H9 (cell line): Measurements from ENCODE around the gene ARHGAP10. TPM values are rescaled to one million over a fixed set of nuclear protein-coding genes. Genes with fewer than 3 reads are reported as not detected.

Source experiments
- DNase-seq: peaks from one replicate; pipeline ENCODE4 v3.0.0-alpha.2; 2017
- H2AFZ ChIP-seq: one replicate; pipeline ENCODE4 v1.6.1; 2013; ENCODE audit warnings: mild to moderate bottlenecking, low read length, control low read depth, moderate library complexity
- H2AK5ac ChIP-seq: 2 replicates; pipeline ENCODE4 v1.6.1; 2013; ENCODE audit warnings: low read length, control low read depth, mixed read lengths; ENCODE audit not compliant: insufficient read length
- H2BK120ac ChIP-seq: one replicate; pipeline ENCODE4 v1.6.1; 2013; ENCODE audit warnings: low read depth, mild to moderate bottlenecking, low read length, control low read depth, inconsistent platforms; ENCODE audit not compliant: poor library complexity, severe bottlenecking
- H2BK12ac ChIP-seq: 2 replicates; pipeline ENCODE4 v1.6.1; 2013; ENCODE audit warnings: low read length, control low read depth, mixed read lengths, low read depth; ENCODE audit not compliant: insufficient read length
- H2BK15ac ChIP-seq: 2 replicates; pipeline ENCODE4 v1.6.1; 2013; ENCODE audit warnings: low read depth, low read length, control low read depth
- H2BK20ac ChIP-seq: one replicate; pipeline ENCODE4 v1.6.1; 2013; ENCODE audit warnings: low read depth, mild to moderate bottlenecking, low read length, control low read depth, inconsistent platforms; ENCODE audit not compliant: poor library complexity, severe bottlenecking
- H2BK5ac ChIP-seq: 2 replicates; pipeline ENCODE4 v1.6.1; 2013; ENCODE audit warnings: low read length, control low read depth, mixed read lengths; ENCODE audit not compliant: insufficient read length
- H3K14ac ChIP-seq: 2 replicates; pipeline ENCODE4 v1.6.1; 2013; ENCODE audit warnings: low read length, control low read depth; ENCODE audit not compliant: insufficient read depth
- H3K18ac ChIP-seq: 2 replicates; pipeline ENCODE4 v1.6.1; 2013; ENCODE audit warnings: low read depth, mild to moderate bottlenecking, mixed read lengths, low read length, control low read depth; ENCODE audit not compliant: insufficient read length
- H3K23ac ChIP-seq: 2 replicates; pipeline ENCODE4 v1.6.1; 2013; ENCODE audit warnings: low read length, control low read depth, mixed read lengths, low read depth; ENCODE audit not compliant: insufficient read length
- H3K23me2 ChIP-seq: 2 replicates; pipeline ENCODE4 v1.6.1; 2013; ENCODE audit warnings: low read depth, mild to moderate bottlenecking, mixed read lengths, low read length, control low read depth; ENCODE audit not compliant: insufficient read length, poor library complexity, severe bottlenecking
- H3K27ac ChIP-seq: 2 replicates; pipeline ENCODE4 v1.5.1; 2013; ENCODE audit warnings: low read length, control low read depth, mixed read lengths, low read depth; ENCODE audit not compliant: insufficient read length
- H3K27me3 ChIP-seq: 2 replicates; pipeline ENCODE4 v1.6.1; 2013; ENCODE audit warnings: low read length, control low read depth, inconsistent platforms; ENCODE audit not compliant: insufficient read depth
- H3K4ac ChIP-seq: 2 replicates; pipeline ENCODE4 v1.6.1; 2013; ENCODE audit warnings: low read depth, mild to moderate bottlenecking, control low read depth, inconsistent platforms, low read length, moderate library complexity
- H3K4me1 ChIP-seq: 2 replicates; pipeline ENCODE4 v1.6.1; 2013; ENCODE audit warnings: low read length, control low read depth, inconsistent platforms; ENCODE audit not compliant: insufficient read depth
- H3K4me2 ChIP-seq: 2 replicates; pipeline ENCODE4 v1.6.1; 2013; ENCODE audit warnings: low read length, control low read depth, mixed read lengths; ENCODE audit not compliant: insufficient read length, insufficient read depth
- H3K56ac ChIP-seq: 2 replicates; pipeline ENCODE4 v1.6.1; 2013; ENCODE audit warnings: low read depth, mild to moderate bottlenecking, mixed read lengths, low read length, control low read depth; ENCODE audit not compliant: insufficient read length
- H3K79me1 ChIP-seq: 2 replicates; pipeline ENCODE4 v1.6.1; 2013; ENCODE audit warnings: low read depth, mild to moderate bottlenecking, moderate library complexity, low read length, control low read depth, inconsistent platforms; ENCODE audit not compliant: insufficient read depth, poor library complexity, severe bottlenecking
- H3K79me2 ChIP-seq: 2 replicates; pipeline ENCODE4 v1.6.1; 2013; ENCODE audit warnings: low read length, control low read depth, inconsistent platforms; ENCODE audit not compliant: insufficient read depth
- H3K9ac ChIP-seq: 2 replicates; pipeline ENCODE4 v1.6.1; 2013; ENCODE audit warnings: low read length, control low read depth, mixed read lengths; ENCODE audit not compliant: insufficient read length; ENCODE audit errors: extremely low read depth
- H3K9me3 ChIP-seq: one replicate; pipeline ENCODE4 v1.6.1; 2013; ENCODE audit warnings: low read depth, low read length, inconsistent platforms; ENCODE audit not compliant: control insufficient read depth
- H3T11ph ChIP-seq: one replicate; pipeline ENCODE4 v1.6.1; 2013; ENCODE audit warnings: mild to moderate bottlenecking, low read length, control low read depth, inconsistent platforms
- H4K20me1 ChIP-seq: one replicate; pipeline ENCODE4 v1.6.1; 2013; ENCODE audit not compliant: control insufficient read depth, insufficient read length, insufficient read depth
- H4K5ac ChIP-seq: 2 replicates; pipeline ENCODE4 v1.6.1; 2013; ENCODE audit warnings: low read depth, mild to moderate bottlenecking, mixed read lengths, low read length, control low read depth; ENCODE audit not compliant: insufficient read length
- H4K8ac ChIP-seq: replicated peaks from 2 replicates; pipeline ENCODE4 v1.6.1; 2013; ENCODE audit warnings: low read length, control low read depth, mixed read lengths, low read depth; ENCODE audit not compliant: insufficient read length
- H4K91ac ChIP-seq: 2 replicates; pipeline ENCODE4 v1.6.1; 2013; ENCODE audit warnings: low read depth, mild to moderate bottlenecking, moderate library complexity, mixed read lengths, low read length, control low read depth; ENCODE audit not compliant: insufficient read length
- H3K27ac Mint-ChIP-seq, 3 experiments: 2 replicates in 2 of 3; 3 replicates in 1 of 3; pipeline ENCODE4 v1.8.0; 2020 to 2021; ENCODE audit warnings: mixed read lengths in 3 of 3, mild to moderate bottlenecking in 1 of 3, moderate library complexity in 1 of 3
- H3K27me3 Mint-ChIP-seq: 2 replicates; pipeline ENCODE4 v1.8.0; 2021; ENCODE audit warnings: low read depth, mild to moderate bottlenecking, moderate library complexity, mixed read lengths
- H3K36me3 Mint-ChIP-seq, 3 experiments: 2 replicates in 2 of 3; 3 replicates in 1 of 3; pipeline ENCODE4 v1.8.0; 2020 to 2021; ENCODE audit warnings: low read depth in 3 of 3, mixed read lengths in 3 of 3; ENCODE audit not compliant: insufficient read depth in 1 of 3
- H3K4me1 Mint-ChIP-seq, 2 experiments: 2 replicates each; pipeline ENCODE4 v1.8.0; 2020; ENCODE audit warnings: mixed read lengths in 2 of 2
- H3K4me3 Mint-ChIP-seq, 2 experiments: 2 replicates in 1 of 2; 3 replicates in 1 of 2; pipeline ENCODE4 v1.8.0; 2020 to 2021; ENCODE audit warnings: mild to moderate bottlenecking in 2 of 2, mixed read lengths in 2 of 2, moderate library complexity in 1 of 2
- H3K9me3 Mint-ChIP-seq, 2 experiments: 2 replicates in 1 of 2; 3 replicates in 1 of 2; pipeline ENCODE4 v1.8.0; 2020; ENCODE audit warnings: mild to moderate bottlenecking in 2 of 2, mixed read lengths in 2 of 2, moderate library complexity in 1 of 2
- WGBS: extraction: QIAGEN DNeasy Blood & Tissue Kit; methylation state at CpG from one replicate; pipeline ENCODE4 v1.1.7; 2013; ENCODE audit warnings: missing lambda C conversion rate, low lambda C conversion rate, mixed read lengths; ENCODE audit not compliant: insufficient read length; ENCODE audit errors: extremely low coverage; 5-methylcytosine and 5-hydroxymethylcytosine counted together
- total RNA-seq: library from RNA; stranded (reverse); gene quantifications from 2 replicates; pipeline ENCODE4 v1.2.1, GENCODE V29; 2021
- TF ChIP-seq, protein P1 (sequence below): fragments of 200-600 bp; sonication (generic); conservative IDR thresholded peaks from 3 replicates; pipeline ENCODE4 v1.8.0; 2021; ENCODE audit warnings: antibody characterized with exemption, mild to moderate bottlenecking

Gene ARHGAP10
- total RNA-seq, 1 experiment from 2014 or later = 7.8 TPM

DNA sequence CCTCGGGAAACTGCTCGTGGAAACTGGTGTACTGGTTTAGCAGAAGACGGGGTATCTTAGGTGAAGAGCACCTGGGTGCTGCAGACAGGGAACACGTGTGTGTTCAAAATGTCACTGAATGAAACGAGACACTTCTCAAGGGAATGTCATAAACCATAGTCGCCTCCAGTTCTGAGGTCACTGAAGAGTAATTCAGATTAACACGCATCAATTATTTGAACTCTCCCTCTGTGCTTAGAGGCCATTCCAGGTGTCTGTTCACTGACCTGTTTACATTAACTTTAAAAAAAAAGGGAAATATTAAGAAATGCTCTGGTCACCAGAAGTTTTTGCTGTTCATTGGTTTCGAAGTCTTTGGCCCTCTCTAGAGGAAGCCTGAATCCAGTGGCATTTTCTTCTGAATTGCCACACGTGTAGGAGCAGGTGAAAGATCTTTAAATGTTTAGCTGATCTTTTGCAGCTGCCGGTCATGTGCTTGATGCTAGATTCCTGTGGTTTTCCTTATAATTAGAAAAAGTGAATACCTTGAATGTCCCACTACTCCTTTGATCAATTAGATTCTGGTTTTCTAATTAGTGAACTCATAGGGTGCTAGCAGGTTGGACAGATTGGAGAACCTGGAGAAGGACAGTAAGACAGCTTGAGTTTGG is 330.5 kb downstream of the ARHGAP10 start:
- Histone ChIP-seq H3K79me2 (no peaks in the 10 kb centered on the region), H3T11ph (no peak overlapping the region), H4K20me1 (no peaks in the 10 kb centered on the region), H3K14ac (no peak overlapping the region), H3K23me2 (no peaks in the 10 kb centered on the region), H4K91ac (no peak overlapping the region), H3K4ac (no peak overlapping the region), H4K8ac (no peak overlapping the region), H3K9me3 (no peaks in the 10 kb centered on the region), H3K27ac (no peak overlapping the region), H2BK120ac (no peak overlapping the region), H2AFZ (no peak overlapping the region), H3K4me1 (peaks cover 5% of the 10 kb centered on the region; the same call in 1 of the 2 replicates), H3K27me3 (no peaks in the 10 kb centered on the region), H2BK20ac (no peak overlapping the region), H3K56ac (no peak overlapping the region), H3K18ac (no peak overlapping the region), H2BK5ac (no peak overlapping the region), H4K5ac (no peak overlapping the region), H2BK15ac (no peak overlapping the region), H3K4me2 (no peak overlapping the region), H3K23ac (no peak overlapping the region), H2BK12ac (no peak overlapping the region), H2AK5ac (no peak overlapping the region), H3K79me1 (no peaks in the 10 kb centered on the region), H3K9ac (no peak overlapping the region)
- Mint-ChIP-seq H3K4me3 (no peak overlapping the region), H3K27ac (no peak overlapping the region; a peak in 1 of 7 replicates), H3K9me3 (no peaks in the 10 kb centered on the region), H3K36me3 (no peaks in the 10 kb centered on the region), H3K4me1 (peaks cover 27 to 34% of the 10 kb centered on the region in 2 experiments), H3K27me3 (no peaks in the 10 kb centered on the region)
- DNase-seq = no peak
- no CpG with 5 or more reads among the region's 10 CpGs for WGBS
- TF ChIP-seq, protein P1, sequence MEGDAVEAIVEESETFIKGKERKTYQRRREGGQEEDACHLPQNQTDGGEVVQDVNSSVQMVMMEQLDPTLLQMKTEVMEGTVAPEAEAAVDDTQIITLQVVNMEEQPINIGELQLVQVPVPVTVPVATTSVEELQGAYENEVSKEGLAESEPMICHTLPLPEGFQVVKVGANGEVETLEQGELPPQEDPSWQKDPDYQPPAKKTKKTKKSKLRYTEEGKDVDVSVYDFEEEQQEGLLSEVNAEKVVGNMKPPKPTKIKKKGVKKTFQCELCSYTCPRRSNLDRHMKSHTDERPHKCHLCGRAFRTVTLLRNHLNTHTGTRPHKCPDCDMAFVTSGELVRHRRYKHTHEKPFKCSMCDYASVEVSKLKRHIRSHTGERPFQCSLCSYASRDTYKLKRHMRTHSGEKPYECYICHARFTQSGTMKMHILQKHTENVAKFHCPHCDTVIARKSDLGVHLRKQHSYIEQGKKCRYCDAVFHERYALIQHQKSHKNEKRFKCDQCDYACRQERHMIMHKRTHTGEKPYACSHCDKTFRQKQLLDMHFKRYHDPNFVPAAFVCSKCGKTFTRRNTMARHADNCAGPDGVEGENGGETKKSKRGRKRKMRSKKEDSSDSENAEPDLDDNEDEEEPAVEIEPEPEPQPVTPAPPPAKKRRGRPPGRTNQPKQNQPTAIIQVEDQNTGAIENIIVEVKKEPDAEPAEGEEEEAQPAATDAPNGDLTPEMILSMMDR = no peak
